Activated T-helper 1 cell treated with anti-CD3 and anti-CD28 coated beads, Interleukin-12 subunit alpha, Interleukin-12 subunit beta, Interleukin-2, Interleukin-4 antibody, amounts not matched to agents 30 ng/mL and 10 ng/mL and 1 ng/mL, durations not matched to agents 14 hours and 24 hours and 36 hours (primary cell): ENCODE measurements around the gene IRAK2. TPM values are rescaled to one million over a fixed set of nuclear protein-coding genes. Genes with fewer than 3 reads are reported as not detected.
"Not testable (repeated sequence)": the region's sequence is repeated elsewhere in the genome, so short reads cannot be mapped to it uniquely, and the experiment has no call there.

Source experiments
- DNase-seq: peaks from one replicate; pipeline ENCODE4 v3.0.0; 2021; ENCODE audit warnings: low spot score
- H3K27ac Mint-ChIP-seq: one replicate; pipeline ENCODE4 v1.8.0; 2021; ENCODE audit warnings: mild to moderate bottlenecking, mixed read lengths
- H3K27me3 Mint-ChIP-seq: one replicate; pipeline ENCODE4 v1.8.0; 2022; ENCODE audit warnings: mild to moderate bottlenecking, moderate library complexity, mixed read lengths; ENCODE audit not compliant: insufficient read depth
- H3K36me3 Mint-ChIP-seq: one replicate; pipeline ENCODE4 v1.8.0; 2021; ENCODE audit warnings: low read depth, mixed read lengths
- H3K4me1 Mint-ChIP-seq: one replicate; pipeline ENCODE4 v1.8.0; 2021; ENCODE audit warnings: low read depth, mixed read lengths
- H3K4me3 Mint-ChIP-seq: one replicate; pipeline ENCODE4 v1.8.0; 2021; ENCODE audit warnings: mild to moderate bottlenecking, moderate library complexity, mixed read lengths
- H3K9me3 Mint-ChIP-seq: one replicate; pipeline ENCODE4 v1.8.0; 2021; ENCODE audit warnings: mixed read lengths
- intact Hi-C: fragments of 100-400 bp; cut with micrococcal nuclease; formaldehyde crosslinking; loops from one replicate; pipeline ENCODE4 v1.15.1; 2024
- total RNA-seq: library from RNA; stranded (reverse); gene quantifications from 2 replicates; pipeline ENCODE4 v1.2.3, GENCODE V29; 2022

Gene IRAK2
- total RNA-seq, 1 donor from 2014 or later, result 8.6 TPM

DNA sequence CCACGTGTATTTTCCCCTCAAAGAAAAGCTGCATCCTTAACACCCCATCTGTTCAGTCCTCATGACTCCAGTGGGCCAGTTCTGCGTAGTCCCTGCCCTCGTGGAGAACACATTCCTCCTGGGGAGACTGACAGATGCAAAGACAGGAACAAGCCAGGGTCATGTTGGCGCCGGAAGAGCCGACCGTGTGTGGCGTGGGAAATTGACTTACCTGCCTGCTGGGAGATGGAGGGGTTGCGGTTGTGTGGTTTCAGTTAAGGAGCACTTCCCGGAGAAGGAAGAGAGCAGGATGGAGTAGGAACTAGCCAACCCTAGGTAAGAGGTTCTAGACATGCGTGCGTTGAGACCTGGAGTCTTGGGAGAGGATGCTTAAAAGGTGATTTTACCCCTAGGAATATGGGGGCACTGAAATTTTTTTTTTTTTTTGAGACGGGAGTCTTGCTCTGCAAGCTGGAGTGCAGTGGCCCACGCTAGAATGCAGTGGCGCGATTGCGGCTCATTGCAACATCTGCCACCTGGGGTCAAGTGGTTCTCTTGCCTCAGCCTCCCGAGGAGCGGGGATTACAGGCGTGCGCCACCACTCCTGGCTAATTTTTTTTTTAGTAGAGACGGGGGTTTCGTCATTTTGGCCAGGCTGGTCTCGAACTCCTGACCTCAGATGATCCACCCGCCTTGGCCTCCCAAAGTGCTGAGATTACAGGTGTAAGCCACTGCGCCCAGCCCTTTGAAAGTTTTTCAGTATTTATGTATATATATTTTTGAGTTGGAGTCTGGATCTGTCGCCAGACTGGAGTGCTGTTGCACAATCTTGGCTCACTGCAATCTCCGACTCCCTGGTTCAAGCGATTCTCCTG lies 21.8 kb upstream of the IRAK2 start:
- Mint-ChIP-seq H3K27ac (peak overlapping the region; percentile 85), H3K4me3 (peak overlapping the region; percentile 90), H3K36me3 (peaks cover 16% of the 10 kb centered on the region), H3K9me3 (no peaks in the 10 kb centered on the region), H3K4me1 (peaks cover 25% of the 10 kb centered on the region), H3K27me3 (no peaks in the 10 kb centered on the region)
- intact Hi-C loops, result loop anchor here (2.0 to 5.0 kb wide), 4 partner anchors 50 to 746 kb away; partner anchors contain the start of genes JAGN1 and SETD5
- DNase-seq, result no peak

DNA sequence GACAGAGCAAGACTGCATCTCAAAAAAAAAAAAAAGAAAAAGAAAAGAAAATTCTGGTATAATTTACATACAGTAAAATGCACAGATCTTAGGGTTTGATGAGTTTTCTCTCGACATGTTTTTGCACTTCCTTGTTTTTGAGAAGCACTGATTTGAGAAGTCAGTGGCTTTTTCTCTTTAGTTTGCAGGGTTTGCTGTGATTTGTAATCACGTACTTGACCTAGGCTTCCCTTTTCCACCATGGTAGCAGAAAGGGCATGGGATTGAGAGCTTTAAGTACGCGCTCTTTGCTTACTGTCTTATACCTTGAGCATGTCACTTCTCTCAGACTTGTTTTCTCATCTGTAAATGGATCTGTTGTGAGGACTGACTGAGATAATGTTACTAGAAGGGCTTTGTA lies 19.0 kb upstream of the IRAK2 start:
- H3K9me3 Mint-ChIP-seq, result no peaks in the 10 kb centered on the region
- peaks cover 34% of the 10 kb centered on the region for H3K36me3 Mint-ChIP-seq
- H3K27me3 Mint-ChIP-seq, result no peaks in the 10 kb centered on the region
- H3K4me1 Mint-ChIP-seq, result peaks cover 38% of the 10 kb centered on the region
- no peak for DNase-seq
- intact Hi-C loops, result no loop called here
- H3K27ac Mint-ChIP-seq, result peak overlapping the region; percentile 52
- peak overlapping the region; percentile 69 for H3K4me3 Mint-ChIP-seq

GRCh38 chr3:10149226-10149625 lies 15.5 kb upstream of the IRAK2 start:
- Mint-ChIP-seq H3K9me3 (no peaks in the 10 kb centered on the region), H3K27ac (no peak overlapping the region), H3K4me3 (no peak overlapping the region), H3K27me3 (no peaks in the 10 kb centered on the region), H3K36me3 (peaks cover 44% of the 10 kb centered on the region), H3K4me1 (peaks cover 37% of the 10 kb centered on the region)
- no peak for DNase-seq
- intact Hi-C loops, result no loop called here

GRCh38 chr3:10150987-10151386 lies 13.7 kb upstream of the IRAK2 start:
- peaks cover 29% of the 10 kb centered on the region for H3K4me1 Mint-ChIP-seq
- peaks cover 52% of the 10 kb centered on the region for H3K36me3 Mint-ChIP-seq
- intact Hi-C loops, result no loop called here
- H3K9me3 Mint-ChIP-seq, result peaks cover 2% of the 10 kb centered on the region
- H3K27ac Mint-ChIP-seq, result no peak overlapping the region
- H3K4me3 Mint-ChIP-seq, result no peak overlapping the region
- no peaks in the 10 kb centered on the region for H3K27me3 Mint-ChIP-seq
- DNase-seq, result no peak

DNA sequence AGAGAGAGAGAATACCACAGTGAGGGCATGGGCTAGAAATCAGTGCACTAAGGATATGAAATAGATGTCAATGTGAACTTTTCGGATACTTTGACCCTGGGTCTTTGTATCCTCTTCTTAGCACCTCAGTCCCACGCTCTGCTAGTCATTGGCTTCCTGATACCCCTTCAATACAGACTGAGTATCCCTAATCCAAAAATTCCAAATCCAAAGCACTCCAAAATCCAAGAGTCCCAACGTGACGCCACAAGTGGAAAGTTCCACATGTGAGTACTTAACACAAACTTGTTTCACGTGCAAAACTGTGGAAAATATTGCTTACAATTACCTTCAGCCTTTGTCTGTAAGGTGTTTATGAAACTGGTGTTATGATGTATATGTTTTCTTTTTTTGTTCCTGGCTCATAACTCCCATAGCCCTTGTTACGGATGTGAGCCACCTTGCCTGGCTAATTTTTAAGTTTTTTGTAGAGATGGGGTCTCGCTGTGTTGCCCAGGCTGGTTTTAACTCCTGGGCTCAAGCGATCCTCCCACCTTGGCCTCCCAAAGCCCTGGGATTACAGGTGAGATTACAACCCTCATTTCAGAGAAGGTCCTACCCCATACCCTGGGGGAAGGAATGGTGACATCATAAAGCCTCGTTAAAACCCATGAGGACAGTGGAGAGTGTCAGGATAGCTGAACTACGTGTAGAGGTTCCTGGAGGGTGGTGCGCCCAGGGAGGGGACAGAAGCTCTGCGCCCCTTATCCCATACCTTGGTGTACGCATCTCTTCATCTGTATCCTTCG lies 10.2 kb upstream of the IRAK2 start:
- DNase-seq, result no peak
- no peaks in the 10 kb centered on the region for H3K27me3 Mint-ChIP-seq
- no peak overlapping the region for H3K4me3 Mint-ChIP-seq
- peaks cover 7% of the 10 kb centered on the region for H3K9me3 Mint-ChIP-seq
- intact Hi-C loops, result no loop called here
- peaks cover 18% of the 10 kb centered on the region for H3K4me1 Mint-ChIP-seq
- H3K27ac Mint-ChIP-seq, result no peak overlapping the region
- H3K36me3 Mint-ChIP-seq, result peaks cover 43% of the 10 kb centered on the region

- peaks cover 38% of the 10 kb centered on the region for H3K36me3 Mint-ChIP-seq
- no peak overlapping the region for H3K27ac Mint-ChIP-seq
- intact Hi-C loops, result no loop called here
- no peak for DNase-seq
- H3K4me3 Mint-ChIP-seq, result no peak overlapping the region
- H3K4me1 Mint-ChIP-seq, result peaks cover 12% of the 10 kb centered on the region
- H3K9me3 Mint-ChIP-seq, result peaks cover 7% of the 10 kb centered on the region
- H3K27me3 Mint-ChIP-seq, result no peaks in the 10 kb centered on the region
These were observed 9.6 kb upstream of the IRAK2 start for GRCh38 chr3:10155123-10155472.

GRCh38 chr3:10155658-10156057 lies 9.1 kb upstream of the IRAK2 start:
- DNase-seq, result no peak
- Mint-ChIP-seq H3K27me3 (no peaks in the 10 kb centered on the region), H3K36me3 (peaks cover 32% of the 10 kb centered on the region), H3K27ac (peak overlapping the region; percentile 40), H3K9me3 (peaks cover 7% of the 10 kb centered on the region), H3K4me1 (peaks cover 12% of the 10 kb centered on the region), H3K4me3 (no peak overlapping the region)
- intact Hi-C loops, result no loop called here

GRCh38 chr3:10157031-10157430 lies 7.7 kb upstream of the IRAK2 start:
- peaks cover 7% of the 10 kb centered on the region for H3K9me3 Mint-ChIP-seq
- intact Hi-C loops, result no loop called here
- peaks cover 7% of the 10 kb centered on the region for H3K4me1 Mint-ChIP-seq
- no peak for DNase-seq
- no peaks in the 10 kb centered on the region for H3K27me3 Mint-ChIP-seq
- H3K36me3 Mint-ChIP-seq, result peaks cover 21% of the 10 kb centered on the region
- no peak overlapping the region for H3K27ac Mint-ChIP-seq
- H3K4me3 Mint-ChIP-seq, result no peak overlapping the region

- H3K4me3 Mint-ChIP-seq, H3K27me3 Mint-ChIP-seq, H3K27ac Mint-ChIP-seq, intact Hi-C loops, H3K9me3 Mint-ChIP-seq, DNase-seq: not testable (repeated sequence)
- H3K36me3 Mint-ChIP-seq, result peaks cover 18% of the 10 kb centered on the region
- peaks cover 12% of the 10 kb centered on the region for H3K4me1 Mint-ChIP-seq
These were observed 6.2 kb upstream of the IRAK2 start for GRCh38 chr3:10158555-10158954.

- Mint-ChIP-seq H3K9me3 (peaks cover 7% of the 10 kb centered on the region), H3K4me1 (peaks cover 16% of the 10 kb centered on the region), H3K27me3 (no peaks in the 10 kb centered on the region), H3K27ac (no peak overlapping the region), H3K36me3 (peaks cover 11% of the 10 kb centered on the region), H3K4me3 (no peak overlapping the region)
- no peak for DNase-seq
- intact Hi-C loops, result no loop called here
These were observed 4.4 kb upstream of the IRAK2 start for GRCh38 chr3:10160346-10160745.

- H3K27me3 Mint-ChIP-seq, result no peaks in the 10 kb centered on the region
- H3K36me3 Mint-ChIP-seq, result peaks cover 5% of the 10 kb centered on the region
- H3K9me3 Mint-ChIP-seq, result peaks cover 6% of the 10 kb centered on the region
- H3K27ac Mint-ChIP-seq, result no peak overlapping the region
- no peak overlapping the region for H3K4me3 Mint-ChIP-seq
- peaks cover 14% of the 10 kb centered on the region for H3K4me1 Mint-ChIP-seq
- DNase-seq, result no peak
- intact Hi-C loops, result no loop called here
These were observed 3.8 kb upstream of the IRAK2 start for GRCh38 chr3:10160925-10161324.

DNA sequence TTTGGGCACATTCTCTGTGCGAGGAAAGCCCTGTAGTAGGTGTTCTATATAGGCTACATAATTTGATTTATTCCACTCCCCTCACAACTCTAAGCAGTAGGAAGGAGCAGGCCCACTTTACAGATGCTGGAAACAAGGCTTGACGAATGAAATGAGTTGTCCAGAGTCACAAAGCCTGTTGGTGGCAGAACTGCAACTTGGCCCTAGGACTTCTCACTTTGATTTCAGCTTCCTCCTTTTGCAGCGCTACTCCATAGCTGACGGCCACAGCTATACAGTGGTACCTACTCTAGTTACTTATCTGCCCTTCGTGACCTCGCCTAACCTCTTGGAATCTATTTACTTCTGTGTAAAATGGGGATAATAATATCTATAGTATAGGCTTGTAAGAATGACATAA lies 2.5 kb upstream of the IRAK2 start:
- no peaks in the 10 kb centered on the region for H3K36me3 Mint-ChIP-seq
- H3K27me3 Mint-ChIP-seq, result no peaks in the 10 kb centered on the region
- H3K4me1 Mint-ChIP-seq, result peaks cover 20% of the 10 kb centered on the region
- H3K27ac Mint-ChIP-seq, result no peak overlapping the region
- no peak overlapping the region for H3K4me3 Mint-ChIP-seq
- H3K9me3 Mint-ChIP-seq, result no peaks in the 10 kb centered on the region
- DNase-seq, result no peak
- intact Hi-C loops, result no loop called here

GRCh38 chr3:10164201-10164545 lies 546 bp upstream of the IRAK2 start:
- H3K4me1 Mint-ChIP-seq, result peaks cover 32% of the 10 kb centered on the region
- not testable (repeated sequence) for H3K9me3 Mint-ChIP-seq, H3K27ac Mint-ChIP-seq, H3K36me3 Mint-ChIP-seq, DNase-seq, H3K27me3 Mint-ChIP-seq
- H3K4me3 Mint-ChIP-seq, result peak overlapping the region; percentile 82
- intact Hi-C loops, result loop anchor here (1.0 to 2.0 kb wide), 5 partner anchors 23 to 78 kb away; partner anchors contain the start of gene VHL
